Measurements from ENCODE around the gene PRELID3B.

GRCh38 chr20:59019217-59019616, 23.4 kb downstream of the PRELID3B start, which contains the start of gene TUBB1:
- TF ChIP-seq CTCF (IDR thresholded peaks at IDR 0.05; ENCODE audit: low read length) (no peak), EZH2 (IDR thresholded peaks at IDR 0.05; ENCODE audit: borderline replicate concordance, low read length) (no peak)
